ENCODE data around the gene INTS6.

- TF ChIP-seq POLR2AphosphoS5 (IDR thresholded peaks at IDR 0.05): no peak
- TF ChIP-seq EP300 (IDR thresholded peaks at IDR 0.05): no peak
- TF ChIP-seq, protein P1, sequence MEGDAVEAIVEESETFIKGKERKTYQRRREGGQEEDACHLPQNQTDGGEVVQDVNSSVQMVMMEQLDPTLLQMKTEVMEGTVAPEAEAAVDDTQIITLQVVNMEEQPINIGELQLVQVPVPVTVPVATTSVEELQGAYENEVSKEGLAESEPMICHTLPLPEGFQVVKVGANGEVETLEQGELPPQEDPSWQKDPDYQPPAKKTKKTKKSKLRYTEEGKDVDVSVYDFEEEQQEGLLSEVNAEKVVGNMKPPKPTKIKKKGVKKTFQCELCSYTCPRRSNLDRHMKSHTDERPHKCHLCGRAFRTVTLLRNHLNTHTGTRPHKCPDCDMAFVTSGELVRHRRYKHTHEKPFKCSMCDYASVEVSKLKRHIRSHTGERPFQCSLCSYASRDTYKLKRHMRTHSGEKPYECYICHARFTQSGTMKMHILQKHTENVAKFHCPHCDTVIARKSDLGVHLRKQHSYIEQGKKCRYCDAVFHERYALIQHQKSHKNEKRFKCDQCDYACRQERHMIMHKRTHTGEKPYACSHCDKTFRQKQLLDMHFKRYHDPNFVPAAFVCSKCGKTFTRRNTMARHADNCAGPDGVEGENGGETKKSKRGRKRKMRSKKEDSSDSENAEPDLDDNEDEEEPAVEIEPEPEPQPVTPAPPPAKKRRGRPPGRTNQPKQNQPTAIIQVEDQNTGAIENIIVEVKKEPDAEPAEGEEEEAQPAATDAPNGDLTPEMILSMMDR (IDR thresholded peaks at IDR 0.05): no peak
Measured at GRCh38 chr13:51465124-51465523, 12.3 kb upstream of the INTS6 start.
